ENCODE measurements around the gene TRAP1. TPM values are rescaled to one million over a fixed set of nuclear protein-coding genes. Genes with fewer than 3 reads are reported as not detected.

TRAP1 gene
- polyA plus RNA-seq, 1 donor from 2014 or later: 73.0 TPM

DNA sequence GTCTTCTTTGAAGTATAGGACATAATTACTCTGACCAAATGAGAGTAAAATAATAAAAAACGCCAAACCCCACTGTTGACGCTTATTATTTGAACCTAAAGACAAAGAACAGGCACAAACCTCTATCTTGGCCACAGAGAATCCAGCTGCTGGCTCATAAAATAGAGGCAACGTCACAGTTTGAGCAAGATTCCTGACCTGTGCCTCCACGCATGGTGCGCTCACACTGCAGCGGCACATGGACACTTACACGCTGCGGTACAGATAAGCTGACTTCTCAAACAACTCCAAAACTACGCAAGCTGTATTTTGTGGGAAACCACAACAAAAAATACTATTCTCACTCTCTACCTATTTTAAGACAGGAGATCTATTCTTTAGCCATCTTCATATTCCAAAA lies 38.8 kb upstream of the TRAP1 start:
- no peak overlapping the region for H3K9ac ChIP-seq (ENCODE audit: low read length)

DNA sequence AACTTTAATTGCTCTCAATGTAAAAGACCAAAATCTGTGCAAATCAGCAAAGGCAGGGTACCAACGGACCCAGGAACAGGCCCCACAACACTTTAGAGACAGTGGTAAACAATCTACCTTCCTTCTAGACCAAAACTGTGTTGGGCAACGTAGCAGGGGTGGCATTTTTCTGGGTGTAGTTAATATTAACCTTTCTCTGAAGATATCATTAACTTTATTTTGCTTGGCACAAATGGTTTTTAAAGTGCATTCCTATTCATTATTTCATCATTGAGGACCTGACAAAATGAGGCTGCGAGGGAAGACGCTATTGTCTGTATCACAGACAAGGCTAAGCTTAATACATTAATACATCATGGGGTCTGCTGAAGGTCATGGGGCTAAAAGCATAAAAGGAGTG lies 37.9 kb upstream of the TRAP1 start:
- no peak overlapping the region for H2AFZ ChIP-seq (ENCODE audit: low read depth, low read length)
- peaks cover 18% of the 10 kb centered on the region for H3K36me3 ChIP-seq (ENCODE audit: insufficient read depth, low read length)
- TF ChIP-seq MXI1 (conservative IDR thresholded peaks at IDR 0.05; ENCODE audit: poor library complexity, severe bottlenecking) (no peak), EP300 (conservative IDR thresholded peaks at IDR 0.05; ENCODE audit: poor library complexity, severe bottlenecking) (no peak), TAF1 (IDR thresholded peaks at IDR 0.05; ENCODE audit: low read depth) (no peak), EZH2 (IDR thresholded peaks at IDR 0.05; ENCODE audit: borderline replicate concordance, insufficient read depth, low read length, poor library complexity, severe bottlenecking) (no peak), POLR2AphosphoS5 (IDR thresholded peaks at IDR 0.05) (no peak), RAD21 (conservative IDR thresholded peaks at IDR 0.05) (no peak)
- TF ChIP-seq, protein P1, sequence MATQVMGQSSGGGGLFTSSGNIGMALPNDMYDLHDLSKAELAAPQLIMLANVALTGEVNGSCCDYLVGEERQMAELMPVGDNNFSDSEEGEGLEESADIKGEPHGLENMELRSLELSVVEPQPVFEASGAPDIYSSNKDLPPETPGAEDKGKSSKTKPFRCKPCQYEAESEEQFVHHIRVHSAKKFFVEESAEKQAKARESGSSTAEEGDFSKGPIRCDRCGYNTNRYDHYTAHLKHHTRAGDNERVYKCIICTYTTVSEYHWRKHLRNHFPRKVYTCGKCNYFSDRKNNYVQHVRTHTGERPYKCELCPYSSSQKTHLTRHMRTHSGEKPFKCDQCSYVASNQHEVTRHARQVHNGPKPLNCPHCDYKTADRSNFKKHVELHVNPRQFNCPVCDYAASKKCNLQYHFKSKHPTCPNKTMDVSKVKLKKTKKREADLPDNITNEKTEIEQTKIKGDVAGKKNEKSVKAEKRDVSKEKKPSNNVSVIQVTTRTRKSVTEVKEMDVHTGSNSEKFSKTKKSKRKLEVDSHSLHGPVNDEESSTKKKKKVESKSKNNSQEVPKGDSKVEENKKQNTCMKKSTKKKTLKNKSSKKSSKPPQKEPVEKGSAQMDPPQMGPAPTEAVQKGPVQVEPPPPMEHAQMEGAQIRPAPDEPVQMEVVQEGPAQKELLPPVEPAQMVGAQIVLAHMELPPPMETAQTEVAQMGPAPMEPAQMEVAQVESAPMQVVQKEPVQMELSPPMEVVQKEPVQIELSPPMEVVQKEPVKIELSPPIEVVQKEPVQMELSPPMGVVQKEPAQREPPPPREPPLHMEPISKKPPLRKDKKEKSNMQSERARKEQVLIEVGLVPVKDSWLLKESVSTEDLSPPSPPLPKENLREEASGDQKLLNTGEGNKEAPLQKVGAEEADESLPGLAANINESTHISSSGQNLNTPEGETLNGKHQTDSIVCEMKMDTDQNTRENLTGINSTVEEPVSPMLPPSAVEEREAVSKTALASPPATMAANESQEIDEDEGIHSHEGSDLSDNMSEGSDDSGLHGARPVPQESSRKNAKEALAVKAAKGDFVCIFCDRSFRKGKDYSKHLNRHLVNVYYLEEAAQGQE (IDR thresholded peaks at IDR 0.05; ENCODE audit: borderline replicate concordance): no peak
- TF ChIP-seq, protein P2, sequence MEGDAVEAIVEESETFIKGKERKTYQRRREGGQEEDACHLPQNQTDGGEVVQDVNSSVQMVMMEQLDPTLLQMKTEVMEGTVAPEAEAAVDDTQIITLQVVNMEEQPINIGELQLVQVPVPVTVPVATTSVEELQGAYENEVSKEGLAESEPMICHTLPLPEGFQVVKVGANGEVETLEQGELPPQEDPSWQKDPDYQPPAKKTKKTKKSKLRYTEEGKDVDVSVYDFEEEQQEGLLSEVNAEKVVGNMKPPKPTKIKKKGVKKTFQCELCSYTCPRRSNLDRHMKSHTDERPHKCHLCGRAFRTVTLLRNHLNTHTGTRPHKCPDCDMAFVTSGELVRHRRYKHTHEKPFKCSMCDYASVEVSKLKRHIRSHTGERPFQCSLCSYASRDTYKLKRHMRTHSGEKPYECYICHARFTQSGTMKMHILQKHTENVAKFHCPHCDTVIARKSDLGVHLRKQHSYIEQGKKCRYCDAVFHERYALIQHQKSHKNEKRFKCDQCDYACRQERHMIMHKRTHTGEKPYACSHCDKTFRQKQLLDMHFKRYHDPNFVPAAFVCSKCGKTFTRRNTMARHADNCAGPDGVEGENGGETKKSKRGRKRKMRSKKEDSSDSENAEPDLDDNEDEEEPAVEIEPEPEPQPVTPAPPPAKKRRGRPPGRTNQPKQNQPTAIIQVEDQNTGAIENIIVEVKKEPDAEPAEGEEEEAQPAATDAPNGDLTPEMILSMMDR (IDR thresholded peaks at IDR 0.05; ENCODE audit: poor library complexity, severe bottlenecking): no peak
- no peaks in the 10 kb centered on the region for H3K9me3 ChIP-seq (ENCODE audit: low read length)
- H3K4me2 ChIP-seq (ENCODE audit: low read length): no peak overlapping the region
- no peak overlapping the region for H3K27ac ChIP-seq (ENCODE audit: low read length)
- no peaks in the 10 kb centered on the region for H4K20me1 ChIP-seq (ENCODE audit: insufficient read depth)
- no peaks in the 10 kb centered on the region for H3K9me2 ChIP-seq (ENCODE audit: insufficient read depth, low read length)
- no peak overlapping the region for H3K4me3 ChIP-seq (ENCODE audit: low read length)
- H3F3A ChIP-seq (ENCODE audit: insufficient read depth, low read length, poor library complexity, severe bottlenecking): no peaks in the 10 kb centered on the region
- H3K9ac ChIP-seq (ENCODE audit: low read length): no peak overlapping the region
- peaks cover 19% of the 10 kb centered on the region for H3K79me2 ChIP-seq (replicated peaks; ENCODE audit: insufficient read depth, low read length)
- H3K27me3 ChIP-seq (ENCODE audit: insufficient read depth, low read depth, low read length): no peaks in the 10 kb centered on the region

More for the DNA sequence above, 38.8 kb upstream of the TRAP1 start:
- H4K20me1 ChIP-seq (ENCODE audit: insufficient read depth): no peaks in the 10 kb centered on the region
- no peak overlapping the region for H2AFZ ChIP-seq (ENCODE audit: low read depth, low read length)
- H3K79me2 ChIP-seq (replicated peaks; ENCODE audit: insufficient read depth, low read length): peaks cover 19% of the 10 kb centered on the region
- H3K9me3 ChIP-seq (ENCODE audit: low read length): no peaks in the 10 kb centered on the region
- no peaks in the 10 kb centered on the region for H3K27me3 ChIP-seq (ENCODE audit: insufficient read depth, low read depth, low read length)
- H3K9me2 ChIP-seq (ENCODE audit: insufficient read depth, low read length): no peaks in the 10 kb centered on the region
- no peaks in the 10 kb centered on the region for H3F3A ChIP-seq (ENCODE audit: insufficient read depth, low read length, poor library complexity, severe bottlenecking)
- H3K4me3 ChIP-seq (ENCODE audit: low read length): no peak overlapping the region
- TF ChIP-seq, protein P2 (IDR thresholded peaks at IDR 0.05; ENCODE audit: poor library complexity, severe bottlenecking): no peak
- no peak for TF ChIP-seq POLR2AphosphoS5 (IDR thresholded peaks at IDR 0.05)
- no peak overlapping the region for H3K27ac ChIP-seq (ENCODE audit: low read length)
- no peak overlapping the region for H3K4me2 ChIP-seq (ENCODE audit: low read length)
- peaks cover 18% of the 10 kb centered on the region for H3K36me3 ChIP-seq (ENCODE audit: insufficient read depth, low read length)
